ENCODE data around the gene PELI2.

DNA sequence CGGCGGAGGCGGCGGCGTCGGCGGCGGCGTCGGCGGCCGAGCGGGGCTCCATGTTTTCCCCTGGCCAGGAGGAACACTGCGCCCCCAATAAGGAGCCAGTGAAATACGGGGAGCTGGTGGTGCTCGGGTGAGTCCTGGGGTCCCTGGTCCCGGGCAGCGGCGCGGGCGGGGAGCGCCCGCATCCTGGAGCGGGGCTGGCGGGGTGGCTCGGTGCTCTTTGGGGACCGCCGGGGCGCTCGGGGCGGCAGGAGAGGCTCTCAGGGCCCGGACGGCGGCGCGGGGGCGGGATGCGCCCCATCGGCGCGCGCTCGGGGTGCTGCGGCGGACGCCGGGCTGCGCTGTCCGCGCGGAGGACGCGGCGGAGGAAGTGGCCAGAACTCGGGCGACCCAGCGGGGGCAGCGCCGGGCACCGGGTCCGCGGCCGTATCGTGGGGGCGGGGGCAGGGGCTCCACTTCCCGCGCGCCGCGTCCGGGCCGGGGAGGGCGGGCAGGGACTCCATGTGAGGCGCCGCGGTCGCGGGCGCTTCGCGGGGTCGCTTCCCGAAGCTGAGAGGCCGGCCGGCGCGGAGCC, 485 bp downstream of the PELI2 start:
- TF ChIP-seq, protein P1, sequence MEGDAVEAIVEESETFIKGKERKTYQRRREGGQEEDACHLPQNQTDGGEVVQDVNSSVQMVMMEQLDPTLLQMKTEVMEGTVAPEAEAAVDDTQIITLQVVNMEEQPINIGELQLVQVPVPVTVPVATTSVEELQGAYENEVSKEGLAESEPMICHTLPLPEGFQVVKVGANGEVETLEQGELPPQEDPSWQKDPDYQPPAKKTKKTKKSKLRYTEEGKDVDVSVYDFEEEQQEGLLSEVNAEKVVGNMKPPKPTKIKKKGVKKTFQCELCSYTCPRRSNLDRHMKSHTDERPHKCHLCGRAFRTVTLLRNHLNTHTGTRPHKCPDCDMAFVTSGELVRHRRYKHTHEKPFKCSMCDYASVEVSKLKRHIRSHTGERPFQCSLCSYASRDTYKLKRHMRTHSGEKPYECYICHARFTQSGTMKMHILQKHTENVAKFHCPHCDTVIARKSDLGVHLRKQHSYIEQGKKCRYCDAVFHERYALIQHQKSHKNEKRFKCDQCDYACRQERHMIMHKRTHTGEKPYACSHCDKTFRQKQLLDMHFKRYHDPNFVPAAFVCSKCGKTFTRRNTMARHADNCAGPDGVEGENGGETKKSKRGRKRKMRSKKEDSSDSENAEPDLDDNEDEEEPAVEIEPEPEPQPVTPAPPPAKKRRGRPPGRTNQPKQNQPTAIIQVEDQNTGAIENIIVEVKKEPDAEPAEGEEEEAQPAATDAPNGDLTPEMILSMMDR (IDR thresholded peaks at IDR 0.05; ENCODE audit: low read length): no peak
- no peak for TF ChIP-seq EZH2 (IDR thresholded peaks at IDR 0.05; ENCODE audit: borderline replicate concordance, low read length)

Data from OCI-LY1 (cell line).